NCI-H748 treated with DMSO at 0.1 percent for 48 hours (cell line): Measurements from ENCODE around the gene GNS.

Experiments used
- DNase-seq: peaks from one replicate; lab custom pipeline; 2025; lab: John Stamatoyannopoulos, UW

Gene GNS

DNA sequence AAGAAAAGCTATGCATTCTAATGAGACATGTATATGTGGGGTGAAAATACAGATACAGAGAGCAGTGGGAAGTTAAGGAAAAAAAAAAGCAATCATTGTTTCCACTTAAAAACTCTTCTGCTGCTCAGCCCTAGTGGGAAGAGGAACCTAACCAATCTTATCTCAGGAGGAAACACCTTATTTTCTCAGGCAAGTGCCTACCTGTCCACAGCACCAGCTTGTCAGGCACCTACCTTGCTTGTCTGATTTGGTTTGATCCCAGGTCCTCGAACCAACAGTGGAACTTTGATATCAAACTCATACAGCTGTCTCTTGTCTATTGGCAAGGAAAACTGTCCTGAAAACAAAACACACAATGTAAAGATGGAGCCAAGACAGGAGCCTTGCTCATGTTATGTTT, 22.4 kb downstream of the GNS start:
- no peak for DNase-seq

GRCh38 chr12:64735442-64735841, 23.8 kb downstream of the GNS start:
- DNase-seq, result no peak

GRCh38 chr12:64733857-64734256, 25.3 kb downstream of the GNS start:
- no peak for DNase-seq

GRCh38 chr12:64731683-64732082, 27.5 kb downstream of the GNS start:
- no peak for DNase-seq

- DNase-seq, result no peak
These were observed 28.6 kb downstream of the GNS start for GRCh38 chr12:64730588-64730969.

GRCh38 chr12:64729909-64730587, 29.2 kb downstream of the GNS start:
- DNase-seq, result no peak

DNA sequence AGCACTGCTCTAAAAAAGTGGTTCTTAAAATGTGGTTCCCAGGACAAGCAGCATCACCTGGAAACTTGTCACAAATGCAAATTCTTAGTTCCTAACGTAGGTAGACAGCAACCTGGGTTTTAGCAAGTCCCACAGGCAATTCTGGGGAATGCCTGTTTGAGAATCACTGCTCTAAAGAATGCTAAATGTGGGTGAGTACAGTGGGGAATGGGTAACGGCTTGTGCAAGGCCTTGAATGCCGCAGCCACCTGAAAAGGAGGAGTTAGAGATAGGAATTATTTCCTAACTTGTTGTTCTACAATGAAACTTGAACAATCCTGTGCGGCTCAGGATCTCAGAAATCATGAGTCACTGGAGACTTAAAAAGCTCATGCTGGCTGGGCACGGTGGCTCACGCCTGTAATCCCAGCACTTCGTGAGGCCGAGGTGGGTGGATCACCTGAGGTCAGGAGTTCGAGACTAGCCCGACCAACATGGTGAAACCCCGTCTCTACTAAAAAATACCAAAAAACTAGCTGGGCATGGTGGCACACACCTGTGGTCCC, 34.9 kb downstream of the GNS start:
- DNase-seq, result no peak

DNA sequence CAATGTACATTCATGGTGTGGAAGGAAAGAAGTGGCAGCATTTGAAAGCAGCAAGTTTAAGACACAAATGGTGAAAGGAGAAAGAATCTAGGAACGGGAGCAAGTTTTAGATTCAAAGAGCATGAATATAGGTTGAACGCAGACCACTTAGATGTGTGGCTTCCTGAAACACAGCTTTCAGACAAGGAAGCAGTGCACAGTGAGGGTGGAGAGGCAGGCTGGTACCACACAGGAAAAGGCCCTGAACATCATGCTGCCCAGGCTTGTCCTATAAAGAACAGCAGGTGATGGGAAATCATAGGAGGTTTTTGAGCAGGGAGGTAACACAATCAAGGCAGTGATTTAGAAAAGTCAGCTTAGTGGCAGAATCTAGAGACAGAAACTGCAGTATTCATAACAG, 35.6 kb downstream of the GNS start:
- no peak for DNase-seq

DNA sequence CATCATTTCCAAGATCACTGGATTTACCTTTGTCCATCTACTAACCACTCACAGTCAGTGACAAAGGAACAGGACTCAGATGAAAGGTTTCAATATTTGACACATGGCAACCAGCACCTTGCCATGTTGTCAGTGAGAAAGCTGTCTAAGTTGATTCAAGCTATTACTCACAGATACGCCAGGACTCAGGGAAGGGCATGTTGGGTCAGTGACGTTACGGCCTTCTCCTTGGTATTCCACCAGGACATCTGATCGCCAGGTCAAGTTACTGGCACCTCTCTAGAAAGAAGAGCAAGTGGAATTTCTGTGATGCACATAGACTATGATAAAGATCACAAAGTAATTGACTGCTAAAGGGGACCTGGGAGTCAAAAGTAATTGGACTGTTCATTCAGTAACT, 36.4 kb downstream of the GNS start:
- no peak for DNase-seq

DNA sequence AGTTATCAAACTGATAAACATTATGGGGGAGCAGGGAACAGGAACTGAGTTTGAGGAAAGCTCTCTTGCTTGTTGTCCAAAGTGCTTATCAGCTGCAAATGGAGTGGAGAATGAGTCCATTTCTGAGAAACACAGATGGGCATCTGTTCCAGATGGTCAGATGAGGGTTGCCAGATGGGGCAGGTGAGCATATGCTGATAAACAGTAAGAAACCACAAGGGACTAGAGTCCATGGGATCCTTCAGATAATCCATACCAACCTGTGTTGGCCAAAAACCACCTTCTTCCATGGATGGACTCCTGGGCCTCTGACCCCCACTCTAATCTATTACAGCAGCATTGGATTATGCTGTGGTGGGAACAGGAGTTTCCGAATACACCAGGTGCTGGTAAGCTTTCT, 38.3 kb downstream of the GNS start:
- no peak for DNase-seq

- DNase-seq, result no peak
These were observed 40.6 kb downstream of the GNS start for GRCh38 chr12:64718649-64719048.

DNA sequence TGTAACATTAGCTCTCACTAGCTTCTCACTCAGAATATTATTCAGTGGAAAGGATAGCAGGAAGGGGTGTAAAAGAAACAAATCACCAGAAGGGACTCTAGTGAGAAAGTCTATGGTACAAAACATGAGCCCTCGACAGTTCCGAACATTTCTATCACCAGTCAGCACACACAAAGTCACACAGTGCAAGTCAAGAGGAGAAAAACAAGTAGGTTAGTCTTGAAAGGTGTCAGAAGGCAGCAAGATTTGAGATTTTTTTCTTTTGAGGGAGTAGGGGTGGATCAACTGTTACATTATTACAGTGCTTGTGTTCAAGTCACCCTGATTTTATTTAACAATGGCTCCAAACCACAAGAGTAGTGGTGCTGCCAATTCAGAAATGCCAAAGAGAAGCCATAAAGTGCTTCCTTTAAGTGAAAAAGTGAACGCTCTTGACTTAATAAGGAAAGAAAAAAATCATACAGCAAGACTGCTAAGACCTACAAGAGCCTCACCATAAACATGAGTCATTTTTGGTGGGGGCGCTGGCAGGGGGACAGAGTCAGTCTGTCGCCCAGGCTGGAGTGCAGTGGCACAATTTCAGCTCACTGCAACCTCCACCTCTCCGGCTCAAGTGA, 42.3 kb downstream of the GNS start:
- no peak for DNase-seq

- no peak for DNase-seq
These were observed 42.8 kb downstream of the GNS start for GRCh38 chr12:64716371-64716770.

DNA sequence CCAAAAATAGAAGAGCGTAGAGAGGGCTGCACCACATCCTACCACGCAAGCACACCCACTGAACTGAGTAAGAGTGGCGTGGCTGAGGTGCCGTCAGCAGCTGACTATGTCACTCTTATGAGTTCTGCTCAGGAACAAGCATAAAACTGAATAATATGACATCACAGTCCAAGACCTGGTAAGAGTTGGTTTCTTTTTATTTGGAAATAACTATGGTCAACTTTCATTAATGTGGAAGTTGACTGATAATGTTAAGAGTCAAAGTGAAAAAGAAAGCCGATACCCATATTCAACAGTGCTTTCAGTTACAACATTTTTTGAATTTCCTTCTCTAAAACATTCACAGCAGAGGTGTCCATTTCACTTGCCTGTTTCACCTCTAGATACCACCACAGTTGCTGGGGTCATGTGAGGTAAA, 44.6 kb downstream of the GNS start:
- no peak for DNase-seq

- DNase-seq, result no peak
These were observed 45.8 kb downstream of the GNS start for GRCh38 chr12:64713376-64713775.

DNA sequence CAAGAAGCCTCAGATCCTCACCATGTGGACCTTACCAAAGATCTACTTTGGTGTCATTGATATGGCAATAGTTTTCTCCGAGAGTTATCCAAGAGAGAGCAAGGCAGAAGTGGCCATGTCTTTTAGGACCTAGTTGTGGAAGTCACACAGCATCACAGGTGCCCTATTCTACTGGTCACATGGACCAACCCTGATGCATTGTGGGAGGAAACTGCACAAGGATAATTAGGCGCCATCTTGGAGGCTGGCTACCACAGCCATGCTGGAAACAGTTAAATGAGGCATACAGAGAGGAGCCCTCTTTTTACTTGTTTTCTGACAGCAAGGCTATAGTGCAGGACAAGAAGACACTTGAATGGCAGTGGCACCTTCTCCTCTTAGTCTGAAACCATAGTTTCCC, 49.8 kb downstream of the GNS start:
- no peak for DNase-seq

- DNase-seq, result no peak
These were observed 51.3 kb downstream of the GNS start for GRCh38 chr12:64707926-64708325.

DNA sequence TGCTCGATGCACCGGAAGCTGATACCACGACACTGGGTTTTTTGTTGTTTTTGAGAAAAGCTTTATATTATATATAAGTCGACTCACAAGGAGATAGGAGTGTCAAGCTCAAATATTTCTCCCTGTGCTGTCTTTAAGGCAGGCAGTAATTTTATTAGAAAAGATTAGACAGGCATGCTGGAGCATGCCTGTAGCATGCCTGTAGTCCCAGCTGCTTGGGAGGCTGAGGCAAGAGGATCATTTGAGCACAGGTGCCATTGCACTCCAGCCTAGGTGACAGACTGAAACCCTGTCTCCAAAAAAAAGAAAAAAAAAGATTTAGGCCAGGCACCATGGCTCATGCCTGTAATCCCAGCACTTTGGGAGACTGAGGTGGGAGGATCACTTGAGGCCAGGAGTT, 51.8 kb downstream of the GNS start:
- no peak for DNase-seq

DNA sequence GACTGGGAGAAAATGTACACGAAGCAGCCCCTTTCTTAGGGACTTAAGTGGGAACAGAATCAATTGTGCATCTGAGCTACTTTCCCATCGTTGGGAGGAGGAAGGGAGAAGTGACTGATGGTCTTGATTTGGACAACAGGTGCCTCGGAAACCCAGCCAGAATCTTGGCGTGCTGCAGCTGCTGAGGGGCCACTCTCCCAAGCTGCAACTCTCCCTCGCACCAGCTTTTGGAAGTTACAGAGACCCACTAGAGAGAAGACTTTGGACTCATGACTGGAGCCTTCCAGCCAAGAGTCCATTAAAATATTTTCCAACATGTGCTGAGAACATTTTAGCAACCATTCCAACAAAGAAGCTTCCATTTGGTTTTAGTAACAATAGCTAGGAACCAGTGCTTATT, 52.3 kb downstream of the GNS start:
- DNase-seq, result no peak

GRCh38 chr12:64706306-64706705, 52.9 kb downstream of the GNS start:
- DNase-seq, result no peak

GRCh38 chr12:64701283-64701682, 57.9 kb downstream of the GNS start:
- DNase-seq, result no peak

DNA sequence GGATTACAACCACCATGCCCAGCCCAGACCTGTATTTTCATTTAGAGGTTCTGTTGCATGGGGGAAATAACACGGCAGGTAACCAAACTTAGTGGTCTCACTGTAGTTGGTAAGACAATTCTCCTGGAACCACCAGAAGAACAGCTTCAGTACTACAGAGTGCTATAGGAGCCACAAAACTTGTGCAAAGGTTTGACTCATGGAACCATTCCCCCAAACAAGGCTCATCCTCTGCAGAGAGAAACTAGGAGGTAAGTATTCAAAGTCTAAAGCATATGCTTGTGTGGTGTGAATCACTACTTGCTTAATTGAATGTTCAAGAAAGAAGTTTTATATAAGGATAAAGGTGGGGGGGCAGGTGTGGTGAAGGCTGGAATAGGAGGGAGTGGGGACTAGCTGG, 58.7 kb downstream of the GNS start:
- no peak for DNase-seq

GRCh38 chr12:64699504-64700115, 59.6 kb downstream of the GNS start:
- DNase-seq, result no peak
